BLaER1 treated with 17β-estradiol and CSF1 and Interleukin-3, amounts not matched to agents 10 nM and 100 nM (cell line): ENCODE results near the gene SNAP29.
"Not testable (repeated sequence)": the region's sequence is repeated elsewhere in the genome, so short reads cannot be mapped to it uniquely, and the experiment has no call there.

ENCODE experiments used
- H3K27ac ChIP-seq, 11 experiments: shearing (Covaris generic); formaldehyde crosslinking; 2 replicates each; pipeline ENCODE4 v1.8.1; 2022
- H3K27me3 ChIP-seq, 11 experiments: shearing (Covaris generic); formaldehyde crosslinking; 2 replicates each; pipeline ENCODE4 v1.8.1; 2022
- H3K36me3 ChIP-seq, 11 experiments: shearing (Covaris generic); formaldehyde crosslinking; 2 replicates each; pipeline ENCODE4 v1.8.1; 2022
- H3K4me1 ChIP-seq, 10 experiments: shearing (Covaris generic); formaldehyde crosslinking; 2 replicates each; pipeline ENCODE4 v1.8.1; 2022
- H3K4me2 ChIP-seq, 11 experiments: shearing (Covaris generic); formaldehyde crosslinking; 2 replicates each; pipeline ENCODE4 v1.8.1; 2022
- H3K4me3 ChIP-seq, 10 experiments: shearing (Covaris generic); formaldehyde crosslinking; 2 replicates each; pipeline ENCODE4 v1.8.1; 2022
- H3K9ac ChIP-seq, 11 experiments: shearing (Covaris generic); formaldehyde crosslinking; 2 replicates each; pipeline ENCODE4 v1.8.1; 2022
- H3K9me3 ChIP-seq, 11 experiments: shearing (Covaris generic); formaldehyde crosslinking; replicated peaks in 1 of 11; 2 replicates each; pipeline ENCODE4 v1.8.1; 2022
- H4K20me1 ChIP-seq, 11 experiments: shearing (Covaris generic); formaldehyde crosslinking; 2 replicates each; pipeline ENCODE4 v1.8.1; 2022
- Cebpa-rat ChIP-seq, 11 experiments: shearing (Covaris generic); IDR thresholded peaks; 2 replicates each; pipeline ENCODE4 v1.8.1; 2022

SNAP29 gene

GRCh38 chr22:20815477-20816050 is 43.2 kb upstream of the SNAP29 start:
- no peak for TF ChIP-seq Cebpa-rat (IDR thresholded peaks at IDR 0.05)
- Histone ChIP-seq H3K9ac (no peak overlapping the region), H3K9me3 (no peaks in the 10 kb centered on the region), H3K36me3 (peaks cover 97 to 100% (median 100%) of the 10 kb centered on the region in 11 experiments), H3K27me3 (no peaks in the 10 kb centered on the region), H3K4me2 (no peak overlapping the region), H4K20me1 (peaks cover 0 to 19% (median 0%) of the 10 kb centered on the region in 11 experiments; a peak in 3 of 22 replicates), H3K4me1 (peaks cover 0 to 16% (median 8%) of the 10 kb centered on the region in 10 experiments; a peak in 16 of 20 replicates), H3K27ac (no peak overlapping the region), H3K4me3 (no peak overlapping the region)

- Histone ChIP-seq H3K9me3 (no peaks in the 10 kb centered on the region), H3K9ac (no peak overlapping the region), H3K4me2 (no peak overlapping the region), H3K4me3 (no peak overlapping the region), H3K4me1 (peaks cover 0 to 8% (median 0%) of the 10 kb centered on the region in 10 experiments; a peak in 2 of 20 replicates), H3K27ac (no peak overlapping the region), H3K27me3 (no peaks in the 10 kb centered on the region), H4K20me1 (peaks cover 0 to 14% (median 0%) of the 10 kb centered on the region in 11 experiments; a peak in 3 of 22 replicates), H3K36me3 (peaks cover 97 to 100% (median 100%) of the 10 kb centered on the region in 11 experiments)
- no peak for TF ChIP-seq Cebpa-rat (IDR thresholded peaks at IDR 0.05)
These were observed 42.2 kb upstream of the SNAP29 start for GRCh38 chr22:20816559-20816958.

GRCh38 chr22:20818471-20818870 is 40.3 kb upstream of the SNAP29 start:
- Histone ChIP-seq H3K4me3 (no peak overlapping the region), H3K9ac (no peak overlapping the region), H3K36me3 (peaks cover 97 to 100% (median 99%) of the 10 kb centered on the region in 11 experiments), H3K27me3 (no peaks in the 10 kb centered on the region), H3K4me1 (peaks cover 0 to 8% (median 0%) of the 10 kb centered on the region in 10 experiments; a peak in 2 of 20 replicates), H3K9me3 (no peaks in the 10 kb centered on the region), H4K20me1 (peaks cover 0 to 14% (median 0%) of the 10 kb centered on the region in 11 experiments; a peak in 4 of 22 replicates), H3K4me2 (no peak overlapping the region), H3K27ac (no peak overlapping the region)
- no peak for TF ChIP-seq Cebpa-rat (IDR thresholded peaks at IDR 0.05)

- no peak for TF ChIP-seq Cebpa-rat (IDR thresholded peaks at IDR 0.05)
- H3K36me3 ChIP-seq: peaks cover 97 to 100% (median 99%) of the 10 kb centered on the region in 11 experiments
- no peak overlapping the region for H3K4me3 ChIP-seq
- H3K4me1 ChIP-seq: peaks cover 0 to 1% (median 0%) of the 10 kb centered on the region in 10 experiments; a peak in 2 of 20 replicates
- no peak overlapping the region for H3K4me2 ChIP-seq
- H3K27ac ChIP-seq: no peak overlapping the region
- H4K20me1 ChIP-seq: peaks cover 0 to 14% (median 0%) of the 10 kb centered on the region in 11 experiments; a peak in 4 of 22 replicates
- no peak overlapping the region for H3K9ac ChIP-seq
- H3K27me3 ChIP-seq: no peaks in the 10 kb centered on the region
- H3K9me3 ChIP-seq: no peaks in the 10 kb centered on the region
These were observed 39.3 kb upstream of the SNAP29 start for GRCh38 chr22:20819471-20819870.

- peaks cover 94 to 100% (median 99%) of the 10 kb centered on the region in 11 experiments for H3K36me3 ChIP-seq
- H3K9ac ChIP-seq, H3K9me3 ChIP-seq, H3K27me3 ChIP-seq, H3K4me1 ChIP-seq, H3K4me3 ChIP-seq, H3K4me2 ChIP-seq, H3K27ac ChIP-seq: not testable (repeated sequence)
- peaks cover 0 to 14% (median 0%) of the 10 kb centered on the region in 11 experiments; a peak in 5 of 22 replicates for H4K20me1 ChIP-seq
These were observed 37.0 kb upstream of the SNAP29 start for GRCh38 chr22:20821717-20822239.

GRCh38 chr22:20822240-20822639 is 36.6 kb upstream of the SNAP29 start:
- TF ChIP-seq Cebpa-rat (IDR thresholded peaks at IDR 0.05): no peak
- H3K9me3 ChIP-seq: no peaks in the 10 kb centered on the region
- peaks cover 92 to 100% (median 99%) of the 10 kb centered on the region in 11 experiments for H3K36me3 ChIP-seq
- H3K27ac ChIP-seq: no peak overlapping the region
- no peaks in the 10 kb centered on the region for H3K4me1 ChIP-seq
- peaks cover 0 to 14% (median 0%) of the 10 kb centered on the region in 11 experiments; a peak in 5 of 22 replicates for H4K20me1 ChIP-seq
- no peak overlapping the region for H3K9ac ChIP-seq
- H3K27me3 ChIP-seq: no peaks in the 10 kb centered on the region
- H3K4me3 ChIP-seq: no peak overlapping the region
- H3K4me2 ChIP-seq: no peak overlapping the region

GRCh38 chr22:20823264-20823663 is 35.5 kb upstream of the SNAP29 start:
- Histone ChIP-seq H3K9me3 (no peaks in the 10 kb centered on the region), H3K4me3 (no peak overlapping the region), H4K20me1 (peaks cover 0 to 14% (median 0%) of the 10 kb centered on the region in 11 experiments; a peak in 5 of 22 replicates), H3K4me2 (no peak overlapping the region), H3K36me3 (peaks cover 91 to 100% (median 99%) of the 10 kb centered on the region in 11 experiments), H3K27ac (no peak overlapping the region), H3K4me1 (no peaks in the 10 kb centered on the region), H3K9ac (no peak overlapping the region), H3K27me3 (no peaks in the 10 kb centered on the region)
- no peak for TF ChIP-seq Cebpa-rat (IDR thresholded peaks at IDR 0.05)

- not testable (repeated sequence) for H3K27ac ChIP-seq, H3K27me3 ChIP-seq, H3K9ac ChIP-seq, H3K4me1 ChIP-seq, H3K4me2 ChIP-seq, H4K20me1 ChIP-seq, H3K4me3 ChIP-seq, H3K9me3 ChIP-seq
- peaks cover 91 to 100% (median 99%) of the 10 kb centered on the region in 11 experiments for H3K36me3 ChIP-seq
These were observed 33.6 kb upstream of the SNAP29 start for GRCh38 chr22:20825216-20825615.

- no peak for TF ChIP-seq Cebpa-rat (IDR thresholded peaks at IDR 0.05)
- H4K20me1 ChIP-seq: peaks cover 0 to 6% (median 0%) of the 10 kb centered on the region in 11 experiments; a peak in 5 of 22 replicates
- no peak overlapping the region for H3K9ac ChIP-seq
- no peak overlapping the region for H3K4me2 ChIP-seq
- no peak overlapping the region for H3K4me3 ChIP-seq
- no peaks in the 10 kb centered on the region for H3K9me3 ChIP-seq
- H3K4me1 ChIP-seq: no peaks in the 10 kb centered on the region
- H3K27me3 ChIP-seq: no peaks in the 10 kb centered on the region
- peaks cover 91 to 100% (median 99%) of the 10 kb centered on the region in 11 experiments for H3K36me3 ChIP-seq
- no peak overlapping the region for H3K27ac ChIP-seq
These were observed 33.2 kb upstream of the SNAP29 start for GRCh38 chr22:20825624-20826023.

- not testable (repeated sequence) for H3K27ac ChIP-seq, H4K20me1 ChIP-seq, H3K4me1 ChIP-seq, H3K4me3 ChIP-seq, H3K9me3 ChIP-seq, H3K27me3 ChIP-seq, H3K4me2 ChIP-seq, H3K9ac ChIP-seq
- H3K36me3 ChIP-seq: peaks cover 91 to 100% (median 99%) of the 10 kb centered on the region in 11 experiments
These were observed 32.2 kb upstream of the SNAP29 start for GRCh38 chr22:20826373-20827152.
